Activated CD4-positive, alpha-beta T cell treated with anti-CD3 and anti-CD28 coated beads, Interleukin-2, amount 10 ng/mL, durations not matched to agents 7 days and 5 days (primary cell): ENCODE measurements around the gene TMEM134. TPM values are rescaled to one million over a fixed set of nuclear protein-coding genes. Genes with fewer than 3 reads are reported as not detected.
"Not testable (repeated sequence)": the region's sequence is repeated elsewhere in the genome, so short reads cannot be mapped to it uniquely, and the experiment has no call there.

Experiments used
- CTCF ChIA-PET: fragments of 350-600 bp; sonication (Branson Sonifier 250); formaldehyde crosslinking; loops from one replicate; lab custom pipeline; 2021; ENCODE audit warnings: antibody characterized with exemption; lab: Charles Lee
- POLR2A ChIA-PET: fragments of 350-600 bp; sonication (Branson Sonifier 250); formaldehyde crosslinking; loops from one replicate; lab custom pipeline; 2021; ENCODE audit warnings: antibody characterized with exemption; lab: Charles Lee
- DNase-seq: peaks from one replicate; pipeline ENCODE4 v3.0.0-alpha.2; 2020
- H3K27ac Mint-ChIP-seq: one replicate; pipeline ENCODE4 v1.8.0; 2021; ENCODE audit warnings: mild to moderate bottlenecking, moderate library complexity, mixed read lengths
- H3K27me3 Mint-ChIP-seq: one replicate; pipeline ENCODE4 v1.8.0; 2021; ENCODE audit warnings: mixed read lengths
- H3K36me3 Mint-ChIP-seq: one replicate; pipeline ENCODE4 v1.8.0; 2021; ENCODE audit warnings: low read depth, mixed read lengths
- H3K4me1 Mint-ChIP-seq: one replicate; pipeline ENCODE4 v1.8.0; 2021; ENCODE audit warnings: mixed read lengths
- H3K4me3 Mint-ChIP-seq: one replicate; pipeline ENCODE4 v1.8.0; 2021; ENCODE audit warnings: mild to moderate bottlenecking, moderate library complexity, mixed read lengths
- H3K9me3 Mint-ChIP-seq: one replicate; pipeline ENCODE4 v1.8.0; 2021; ENCODE audit warnings: mixed read lengths
- total RNA-seq, 2 experiments: library from RNA; stranded (reverse); gene quantifications; one replicate each; pipeline ENCODE4 v1.2.3, GENCODE V29; 2021

Gene TMEM134
- total RNA-seq, 2 experiments from 2014 or later = 42.2 to 47.2 TPM

- no peak overlapping the region for H3K4me3 Mint-ChIP-seq
- ChIA-PET CTCF (interaction anchor here (1.1 to 1.9 kb wide), 3 partner anchors 16 to 85 kb away, joined by 3 to 7 read pairs (median 5); partner anchors contain the start of genes PITPNM1, PTPRCAP and TBC1D10C), POLR2A (no interaction called here)
- H3K36me3 Mint-ChIP-seq = peaks cover 55% of the 10 kb centered on the region
- H3K27ac Mint-ChIP-seq = peak overlapping the region; percentile 41
- no peaks in the 10 kb centered on the region for H3K9me3 Mint-ChIP-seq
- H3K4me1 Mint-ChIP-seq = peaks cover 45% of the 10 kb centered on the region
- no peaks in the 10 kb centered on the region for H3K27me3 Mint-ChIP-seq
- no peak for DNase-seq
Observed at GRCh38 chr11:67489203-67489884, 20.3 kb upstream of the TMEM134 start.

DNA sequence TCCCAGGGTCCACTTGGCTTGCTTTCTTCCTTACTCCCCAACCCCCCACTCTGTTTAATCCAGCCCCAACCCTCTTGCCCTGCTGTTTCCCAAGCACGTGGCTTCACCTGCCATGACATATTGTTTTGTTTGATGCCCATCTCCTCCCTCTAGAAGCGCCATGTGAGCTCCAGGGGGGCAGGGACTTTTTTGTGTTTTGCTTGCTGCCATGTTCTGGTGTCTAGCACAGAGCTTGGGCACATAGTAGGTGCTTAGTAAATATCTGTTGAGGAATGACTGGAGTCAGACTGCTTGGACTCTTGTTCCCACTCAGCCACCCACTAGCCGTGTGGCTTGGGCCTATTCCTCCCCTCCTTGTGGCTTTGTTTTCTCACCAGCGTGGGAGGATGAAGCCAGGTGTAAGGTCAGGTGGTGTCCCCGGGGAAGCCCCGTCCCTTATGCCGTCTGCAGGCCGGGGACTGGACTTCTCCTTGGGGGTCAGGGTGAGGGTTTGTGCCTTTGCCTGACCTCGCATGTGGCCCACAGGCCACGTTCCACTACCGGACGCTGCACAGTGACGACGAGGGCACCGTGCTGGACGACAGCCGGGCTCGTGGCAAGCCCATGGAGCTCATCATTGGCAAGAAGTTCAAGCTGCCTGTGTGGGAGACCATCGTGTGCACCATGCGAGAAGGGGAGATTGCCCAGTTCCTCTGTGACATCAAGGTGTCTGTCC lies 17.6 kb upstream of the TMEM134 start:
- DNase-seq = no peak

DNA sequence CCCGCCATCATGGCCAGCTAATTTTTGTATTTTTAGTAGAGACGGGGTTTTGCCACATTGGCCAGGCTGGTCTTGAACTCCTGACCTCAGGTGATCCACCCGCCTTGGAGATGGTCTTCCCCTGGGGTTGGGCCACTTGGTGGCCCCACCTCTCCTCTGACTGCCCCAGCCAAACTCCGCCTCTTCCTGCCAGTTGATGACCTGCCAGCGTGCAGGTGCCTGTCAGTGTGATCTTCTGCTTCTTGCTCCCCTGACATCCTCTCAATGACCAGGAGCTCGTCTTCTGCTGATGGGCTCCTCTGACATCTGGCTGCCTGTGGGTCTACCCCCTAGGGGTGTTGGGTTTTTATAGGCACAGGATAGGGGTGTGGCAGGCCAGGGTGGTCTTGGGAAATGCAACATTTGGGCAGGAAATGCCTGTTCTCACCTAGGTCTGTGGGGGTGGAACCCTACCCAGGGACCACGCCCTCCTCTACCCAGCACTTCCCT lies 16.9 kb upstream of the TMEM134 start:
- H3K27me3 Mint-ChIP-seq, H3K9me3 Mint-ChIP-seq: not testable (repeated sequence)
- ChIA-PET CTCF (interaction anchor here (1.1 to 1.5 kb wide), 4 partner anchors 20 to 136 kb away, joined by 3 to 5 read pairs (median 4); partner anchors contain the start of gene PITPNM1), POLR2A (interaction anchor here (1.6 kb wide), 1 partner anchor 49 kb away, joined by 3 read pairs; no protein-coding TSS in a partner anchor)
- Mint-ChIP-seq H3K36me3 (peaks cover 46% of the 10 kb centered on the region), H3K4me3 (peak overlapping the region; percentile 86), H3K4me1 (peaks cover 58% of the 10 kb centered on the region), H3K27ac (peak overlapping the region; percentile 99)
- DNase-seq = peak; percentile 60

More for the DNA sequence above, 17.6 kb upstream of the TMEM134 start:
- Mint-ChIP-seq H3K27ac (peak overlapping the region; percentile 99), H3K36me3 (peaks cover 50% of the 10 kb centered on the region), H3K27me3 (no peaks in the 10 kb centered on the region), H3K4me1 (peaks cover 58% of the 10 kb centered on the region), H3K4me3 (peak overlapping the region; percentile 86), H3K9me3 (no peaks in the 10 kb centered on the region)
- POLR2A ChIA-PET = interaction anchor here (0.6 to 1.6 kb wide), 2 partner anchors 50 to 89 kb away, joined by 3 read pairs; no protein-coding TSS in a partner anchor
- CTCF ChIA-PET = interaction anchor here (1.1 to 1.5 kb wide), 3 partner anchors 31 to 137 kb away, joined by 3 to 5 read pairs (median 3); no protein-coding TSS in a partner anchor

DNA sequence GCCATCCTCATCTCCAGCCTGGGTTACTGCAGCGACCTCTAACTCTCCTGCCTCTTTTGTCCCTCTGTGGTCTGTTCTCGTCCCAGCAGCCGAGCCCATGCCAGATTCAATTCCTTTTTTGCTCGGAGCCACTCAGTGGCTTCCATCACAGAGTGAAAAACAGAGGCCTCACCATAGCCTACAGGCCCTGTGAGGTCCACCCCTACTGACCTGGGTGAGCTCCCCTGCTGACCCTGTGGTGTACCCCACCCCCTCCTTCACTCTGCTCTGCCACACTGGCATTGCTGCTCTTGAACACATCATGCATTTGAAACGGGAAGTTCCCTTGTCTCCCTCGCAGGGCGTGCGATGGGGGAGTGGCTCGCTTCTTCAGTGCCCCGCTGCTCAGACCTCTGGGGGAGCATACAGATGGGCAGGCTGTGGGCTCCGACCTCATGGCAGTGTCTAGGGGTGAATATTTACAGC lies 15.8 kb upstream of the TMEM134 start:
- ChIA-PET CTCF (interaction anchor here (0.9 to 1.6 kb wide), 5 partner anchors 18 to 84 kb away, joined by 3 to 4 read pairs (median 4); partner anchors contain the start of gene PITPNM1), POLR2A (interaction anchor here (0.9 kb wide), 1 partner anchor 56 kb away, joined by 4 read pairs; no protein-coding TSS in a partner anchor)
- H3K9me3 Mint-ChIP-seq = no peaks in the 10 kb centered on the region
- peak; percentile 70 for DNase-seq
- H3K36me3 Mint-ChIP-seq = peaks cover 44% of the 10 kb centered on the region
- H3K27me3 Mint-ChIP-seq = no peaks in the 10 kb centered on the region
- peaks cover 58% of the 10 kb centered on the region for H3K4me1 Mint-ChIP-seq
- H3K27ac Mint-ChIP-seq = peak overlapping the region; percentile 99
- H3K4me3 Mint-ChIP-seq = peak overlapping the region; percentile 86

DNA sequence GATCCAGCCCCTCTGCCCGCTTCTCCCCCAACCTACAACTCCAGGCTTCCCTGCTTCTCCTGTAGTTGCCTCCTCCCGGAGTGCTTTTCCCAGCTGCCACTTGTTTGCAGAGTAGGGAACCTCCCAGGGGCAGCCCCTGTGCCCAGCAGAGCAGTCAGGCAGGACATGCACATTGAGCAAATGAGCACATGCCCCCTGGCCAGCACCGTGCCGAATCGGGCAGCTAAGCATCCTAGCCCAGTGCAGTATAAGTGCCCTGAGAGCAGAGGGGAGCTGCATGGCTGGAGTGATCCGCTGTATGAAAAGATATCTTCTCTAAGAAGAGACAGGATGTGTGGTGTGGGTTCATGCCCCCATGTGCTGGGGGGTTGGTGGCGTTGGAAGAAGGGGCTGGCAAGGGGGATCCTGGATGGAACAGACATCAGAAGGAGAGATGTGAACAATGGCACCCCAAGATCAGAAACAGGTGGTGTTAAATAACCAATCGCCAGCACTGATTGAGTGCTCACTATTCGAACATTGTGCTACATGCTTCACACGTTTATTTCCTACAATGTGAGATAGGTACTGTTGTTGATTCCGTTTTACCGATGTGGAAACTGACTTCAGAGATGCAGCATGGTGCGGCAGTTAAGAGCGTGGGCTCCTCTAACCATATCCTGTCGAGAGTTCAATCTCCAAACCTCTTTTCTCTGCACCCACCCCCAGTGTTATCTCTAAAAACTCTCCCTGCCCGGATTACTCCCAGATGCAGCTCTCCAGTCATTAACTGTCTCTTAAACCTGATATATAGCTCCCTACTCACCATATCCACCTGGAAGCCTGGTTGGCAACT lies 15.0 kb upstream of the TMEM134 start:
- ChIA-PET POLR2A (interaction anchor here (0.9 to 1.2 kb wide), 2 partner anchors 55 to 146 kb away, joined by 3 to 4 read pairs; partner anchors contain the start of gene NUDT8), CTCF (interaction anchor here (0.9 to 2.0 kb wide), 5 partner anchors 16 to 83 kb away, joined by 3 to 10 read pairs (median 4); partner anchors contain the start of genes PPP1CA and TMEM134)
- H3K36me3 Mint-ChIP-seq = peaks cover 40% of the 10 kb centered on the region
- DNase-seq = peak; percentile 68
- peak overlapping the region; percentile 86 for H3K4me3 Mint-ChIP-seq
- no peaks in the 10 kb centered on the region for H3K9me3 Mint-ChIP-seq
- H3K27me3 Mint-ChIP-seq = no peaks in the 10 kb centered on the region
- H3K27ac Mint-ChIP-seq = peak overlapping the region; percentile 99
- peaks cover 56% of the 10 kb centered on the region for H3K4me1 Mint-ChIP-seq

- H3K4me3 Mint-ChIP-seq = peak within 1 kb of the TSS; percentile 86
- peak; percentile 99 for DNase-seq
- H3K27me3 Mint-ChIP-seq = no peaks in the 10 kb centered on the region
- ChIA-PET CTCF (interaction anchor here (0.5 to 2.0 kb wide), 6 partner anchors 15 to 161 kb away, joined by 4 to 10 read pairs (median 4); partner anchors contain the start of genes PPP1CA and TMEM134), POLR2A (interaction anchor here (0.6 to 1.2 kb wide), 5 partner anchors 9 to 147 kb away, joined by 3 read pairs; partner anchors contain the start of genes NUDT8 and PTPRCAP)
- H3K9me3 Mint-ChIP-seq = no peaks in the 10 kb centered on the region
- peak within 1 kb of the TSS; percentile 99 for H3K27ac Mint-ChIP-seq
- peaks cover 48% of the 10 kb centered on the region for H3K4me1 Mint-ChIP-seq
- peaks cover 31% of the 10 kb centered on the region for H3K36me3 Mint-ChIP-seq
Observed at GRCh38 chr11:67482827-67483798, 14.1 kb upstream of the TMEM134 start, which contains the start of gene AIP. Gene AIP, plus strand, starts transcription at chr11:67483026. Its CDS starts 133 bp downstream, at chr11:67483159.

DNA sequence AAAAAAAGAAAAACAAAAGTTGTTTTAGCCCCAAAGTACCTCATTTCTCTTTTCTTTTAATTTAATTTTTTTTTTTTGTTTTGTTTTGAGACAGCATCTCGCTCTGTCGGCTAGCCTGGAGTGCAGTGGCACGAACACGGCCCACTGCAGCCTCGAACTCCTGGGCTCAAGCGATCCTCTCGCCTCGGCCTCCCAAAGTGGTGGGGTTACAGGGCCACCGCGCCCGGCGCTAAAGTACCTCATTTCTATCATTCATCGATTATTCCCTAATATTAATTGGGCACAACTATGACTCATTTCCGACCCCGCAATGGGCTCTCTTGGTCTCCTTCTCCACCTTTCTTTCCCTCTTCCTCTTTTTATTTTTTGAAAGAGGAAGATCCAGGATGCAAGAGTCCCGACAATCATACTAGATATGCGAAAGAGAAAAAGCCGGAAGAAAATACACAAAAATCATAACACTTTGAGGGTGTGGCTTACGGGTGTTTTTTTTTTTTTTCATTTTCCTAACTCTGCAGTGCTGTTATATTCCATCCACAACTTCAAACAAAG lies 13.3 kb upstream of the TMEM134 start:
- ChIA-PET POLR2A (interaction anchor here (0.6 to 1.1 kb wide), 4 partner anchors 8 to 46 kb away, joined by 3 read pairs; partner anchors contain the start of gene PTPRCAP), CTCF (interaction anchor here (0.5 to 2.0 kb wide), 12 partner anchors 15 to 320 kb away, joined by 3 to 10 read pairs (median 4); partner anchors contain the start of genes PPP1CA and TMEM134)
- Mint-ChIP-seq H3K4me1 (peaks cover 40% of the 10 kb centered on the region), H3K27ac (peak overlapping the region; percentile 99), H3K4me3 (peak overlapping the region; percentile 86), H3K27me3 (no peaks in the 10 kb centered on the region), H3K9me3 (no peaks in the 10 kb centered on the region), H3K36me3 (peaks cover 24% of the 10 kb centered on the region)
- DNase-seq = no peak

DNA sequence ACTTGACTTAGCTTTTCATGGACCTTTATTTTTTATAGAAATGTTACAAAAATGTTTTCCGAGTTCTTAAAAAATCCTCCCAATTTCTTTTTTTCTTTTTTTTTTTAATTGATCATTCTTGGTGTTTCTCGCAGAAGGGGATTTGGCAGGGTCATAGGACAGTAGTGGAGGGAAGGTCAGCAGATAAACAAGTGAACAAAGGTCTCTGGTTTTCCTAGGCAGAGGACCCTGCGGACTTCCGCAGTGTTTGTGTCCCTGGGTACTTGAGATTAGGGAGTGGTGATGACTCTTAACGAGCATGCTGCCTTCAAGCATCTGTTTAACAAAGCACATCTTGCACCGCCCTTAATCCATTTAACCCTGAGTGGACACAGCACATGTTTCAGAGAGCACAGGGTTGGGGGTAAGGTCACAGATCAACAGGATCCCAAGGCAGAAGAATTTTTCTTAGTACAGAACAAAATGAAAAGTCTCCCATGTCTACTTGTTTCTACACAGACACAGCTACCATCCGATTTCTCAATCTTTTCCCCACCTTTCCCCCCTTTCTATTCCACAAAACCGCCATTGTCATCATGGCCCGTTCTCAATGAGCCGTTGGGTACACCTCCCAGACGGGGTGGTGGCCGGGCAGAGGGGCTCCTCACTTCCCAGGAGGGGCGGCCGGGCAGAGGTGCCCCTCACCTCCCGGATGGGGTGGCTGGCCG lies 8.4 kb upstream of the TMEM134 start:
- H3K27me3 Mint-ChIP-seq, H3K27ac Mint-ChIP-seq, H3K9me3 Mint-ChIP-seq, H3K4me1 Mint-ChIP-seq, H3K36me3 Mint-ChIP-seq, H3K4me3 Mint-ChIP-seq, DNase-seq, POLR2A ChIA-PET: not testable (repeated sequence)
- CTCF ChIA-PET = interaction anchor here (1.0 to 1.3 kb wide), 4 partner anchors 9 to 132 kb away, joined by 3 to 5 read pairs (median 3); no protein-coding TSS in a partner anchor

DNA sequence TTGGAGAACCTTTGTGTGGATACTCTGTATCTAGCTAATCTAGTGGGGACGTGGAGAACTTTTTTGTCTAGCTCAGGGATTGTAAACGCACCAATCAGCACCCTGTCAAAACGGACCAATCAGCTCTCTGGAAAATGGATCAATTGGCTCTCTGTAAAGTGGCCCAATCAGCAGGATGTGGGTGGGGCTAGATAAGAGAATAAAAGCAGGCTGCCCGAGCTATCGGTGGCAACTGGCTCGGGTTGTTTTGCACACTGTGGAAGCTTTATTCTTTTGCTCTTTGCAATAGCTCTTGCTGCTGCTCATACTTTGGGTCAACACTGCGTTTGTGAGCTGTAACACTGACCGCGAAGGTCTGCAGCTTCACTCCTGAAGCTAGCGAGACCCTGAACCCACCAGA lies 7.6 kb upstream of the TMEM134 start:
- H3K27ac Mint-ChIP-seq = not testable (repeated sequence)

GRCh38 chr11:67472882-67473281 lies 3.8 kb upstream of the TMEM134 start:
- Mint-ChIP-seq H3K4me1 (peaks cover 17% of the 10 kb centered on the region), H3K27ac (no peak overlapping the region), H3K9me3 (no peaks in the 10 kb centered on the region), H3K36me3 (no peaks in the 10 kb centered on the region), H3K4me3 (no peak overlapping the region), H3K27me3 (no peaks in the 10 kb centered on the region)
- CTCF ChIA-PET = no interaction called here
- DNase-seq = no peak
- POLR2A ChIA-PET = no interaction called here

More for the DNA sequence above, 7.6 kb upstream of the TMEM134 start:
- H3K36me3 Mint-ChIP-seq, H3K4me1 Mint-ChIP-seq, POLR2A ChIA-PET, H3K9me3 Mint-ChIP-seq, DNase-seq, H3K4me3 Mint-ChIP-seq, H3K27me3 Mint-ChIP-seq: not testable (repeated sequence)
- CTCF ChIA-PET = interaction anchor here (0.8 to 1.3 kb wide), 5 partner anchors 8 to 131 kb away, joined by 3 to 5 read pairs (median 3); no protein-coding TSS in a partner anchor
